Activated CD4-positive, CD25-positive, alpha-beta regulatory T cell treated with anti-CD3 and anti-CD28 coated beads, Interleukin-2, amount 50 U/mL, for 16 hours (primary cell): ENCODE data around the gene IFI27L2.

ENCODE experiments used
- DNase-seq: peaks from one replicate; pipeline ENCODE4 v3.0.0-alpha.2; 2020; ENCODE audit warnings: low read depth, low spot score

The IFI27L2 gene

DNA sequence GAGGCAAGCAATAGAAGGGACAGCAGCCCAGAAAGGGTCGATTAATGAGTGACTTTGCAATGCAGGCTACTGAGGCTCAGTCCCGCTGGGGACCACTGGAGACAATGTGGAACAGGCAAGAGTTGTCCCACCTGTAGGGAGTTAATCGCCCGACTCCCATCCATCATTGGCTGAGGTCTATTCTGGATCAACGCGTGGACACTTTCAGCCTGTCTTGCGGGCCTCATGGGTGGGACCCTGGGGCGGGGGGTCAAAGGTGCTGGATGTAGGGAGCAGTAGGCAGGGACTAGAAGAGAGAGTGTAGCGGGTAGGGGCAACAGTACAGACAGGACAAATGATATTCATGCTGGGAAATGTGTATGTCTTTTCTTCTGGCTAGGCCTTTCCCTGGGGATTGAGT is 6.1 kb downstream of the IFI27L2 start:
- no peak for DNase-seq

DNA sequence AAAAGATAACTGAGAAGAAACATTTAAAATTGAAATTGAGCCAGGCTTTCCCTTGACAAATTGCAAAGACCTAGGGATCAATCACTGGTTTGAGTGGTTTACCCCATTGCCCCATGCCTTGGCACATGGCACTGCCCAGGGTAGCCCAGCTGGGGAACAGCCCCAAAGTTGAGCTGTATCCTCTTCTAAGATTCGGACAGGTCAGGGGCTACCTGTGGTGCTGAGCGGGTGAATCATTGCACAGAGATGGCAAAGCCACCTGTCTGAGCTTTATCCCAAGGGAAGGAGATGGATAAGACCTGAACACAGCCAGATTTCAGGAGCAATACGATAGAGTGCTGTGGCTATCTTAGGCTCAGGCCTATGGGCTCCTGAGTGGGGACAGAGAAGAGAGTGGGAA is 7.0 kb downstream of the IFI27L2 start:
- no peak for DNase-seq

DNA sequence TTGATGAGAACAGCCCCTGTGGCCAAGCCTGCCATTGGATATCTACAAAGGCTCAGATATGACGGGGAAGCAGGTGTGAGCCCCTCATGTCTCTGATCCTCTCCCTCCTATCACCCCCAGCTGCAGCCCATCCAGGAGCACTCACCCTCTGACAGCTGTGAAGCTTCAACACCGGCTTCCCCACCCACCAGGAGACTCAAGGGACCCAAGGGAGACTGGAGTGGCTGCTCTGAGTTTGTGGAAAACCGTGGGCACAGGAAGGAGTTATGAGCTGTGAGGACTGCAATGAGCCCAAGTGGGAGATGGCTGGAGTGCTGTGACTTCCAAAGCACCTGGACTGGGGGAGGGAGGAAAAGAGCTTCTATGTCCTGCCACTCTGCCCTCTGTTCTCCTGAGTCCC is 7.9 kb downstream of the IFI27L2 start:
- no peak for DNase-seq

DNA sequence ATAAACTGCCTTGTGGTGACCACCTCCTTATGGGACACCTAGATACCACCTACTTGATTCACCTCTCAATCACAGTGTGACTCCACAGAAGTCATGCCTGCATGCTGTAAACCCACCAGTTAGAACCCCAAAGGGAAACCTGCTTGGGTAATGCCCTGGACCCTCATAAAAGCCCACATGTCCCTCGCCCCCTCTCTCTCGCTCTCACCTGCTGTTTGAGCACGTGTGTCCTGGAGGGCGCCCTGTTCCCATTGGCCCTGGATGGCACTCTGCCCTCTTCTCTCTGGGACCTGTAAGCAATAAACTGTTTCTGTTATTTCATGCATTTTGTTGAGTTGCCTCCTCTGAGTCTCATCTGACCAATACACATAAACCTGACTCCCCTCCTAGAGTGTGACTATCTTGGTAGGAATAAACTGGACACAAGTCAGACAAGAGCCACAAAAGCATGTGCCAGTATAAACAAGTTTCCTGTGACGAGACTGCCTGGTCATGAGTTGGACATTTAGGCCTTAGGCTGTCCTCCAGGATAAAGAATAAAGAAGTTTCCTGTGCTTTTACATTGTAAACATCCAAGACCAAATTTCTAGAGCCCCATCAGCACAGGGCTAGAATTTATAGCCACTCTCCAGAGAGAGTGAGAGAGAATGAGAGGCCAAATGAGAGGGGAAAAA is 8.6 kb downstream of the IFI27L2 start:
- no peak for DNase-seq

DNA sequence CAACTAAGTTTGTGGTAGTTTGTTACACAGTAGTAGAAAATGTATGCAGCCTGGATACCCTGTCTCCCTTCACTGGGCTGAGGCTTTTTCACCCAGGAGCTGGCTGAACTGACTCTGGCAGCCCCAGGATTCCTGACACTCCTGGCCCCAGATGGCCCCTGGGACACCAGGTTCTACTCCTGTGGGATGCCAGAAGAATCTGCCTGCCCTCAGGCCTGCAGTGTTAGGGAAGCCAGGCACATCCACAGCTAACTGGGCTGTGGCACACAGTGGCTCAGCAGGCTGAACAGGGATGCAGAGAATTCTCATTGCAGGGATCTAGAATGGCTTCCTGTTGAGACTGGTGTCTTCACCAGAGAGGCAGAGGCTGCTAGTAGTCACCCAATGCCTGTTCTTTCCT is 10.3 kb downstream of the IFI27L2 start:
- no peak for DNase-seq

DNA sequence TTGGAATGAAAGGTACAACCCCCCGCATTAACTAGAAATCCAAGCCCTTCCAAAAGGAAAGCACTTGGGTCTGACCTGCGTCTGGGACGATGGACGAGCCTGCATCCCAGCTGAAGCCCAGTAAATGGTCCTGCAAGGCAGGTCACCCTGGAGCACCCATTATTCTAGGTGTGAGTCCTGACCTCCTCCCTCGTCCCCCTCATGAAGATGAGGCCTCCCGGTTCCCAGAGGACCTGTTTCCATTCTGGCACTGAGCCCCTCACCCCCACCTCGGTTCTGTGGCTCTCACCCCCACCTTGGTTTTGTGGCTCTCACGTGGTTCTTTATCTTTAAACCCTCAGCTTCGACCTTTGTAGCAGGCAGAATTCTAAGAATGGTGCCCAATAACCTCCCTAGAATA is 11.5 kb downstream of the IFI27L2 start:
- DNase-seq: no peak

DNA sequence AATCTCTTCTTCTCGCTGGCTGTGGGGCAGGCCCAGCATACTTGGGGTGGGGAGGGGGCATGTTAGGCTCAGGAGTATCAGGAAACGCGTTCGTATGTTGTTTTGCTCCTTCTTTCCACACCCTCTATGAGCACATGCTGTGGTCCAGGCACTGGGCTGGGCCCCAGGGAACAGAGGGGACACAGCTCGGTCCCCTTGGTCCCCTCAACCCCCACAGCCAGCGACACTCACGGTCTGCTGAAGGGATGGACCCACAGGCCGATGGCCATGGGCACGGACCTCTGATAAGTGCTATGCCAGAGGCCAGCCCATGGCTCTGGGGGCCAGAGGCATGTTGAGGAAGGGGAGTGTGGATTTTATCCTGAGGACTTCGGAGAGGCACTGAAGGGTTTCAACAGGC is 12.7 kb downstream of the IFI27L2 start:
- no peak for DNase-seq

DNA sequence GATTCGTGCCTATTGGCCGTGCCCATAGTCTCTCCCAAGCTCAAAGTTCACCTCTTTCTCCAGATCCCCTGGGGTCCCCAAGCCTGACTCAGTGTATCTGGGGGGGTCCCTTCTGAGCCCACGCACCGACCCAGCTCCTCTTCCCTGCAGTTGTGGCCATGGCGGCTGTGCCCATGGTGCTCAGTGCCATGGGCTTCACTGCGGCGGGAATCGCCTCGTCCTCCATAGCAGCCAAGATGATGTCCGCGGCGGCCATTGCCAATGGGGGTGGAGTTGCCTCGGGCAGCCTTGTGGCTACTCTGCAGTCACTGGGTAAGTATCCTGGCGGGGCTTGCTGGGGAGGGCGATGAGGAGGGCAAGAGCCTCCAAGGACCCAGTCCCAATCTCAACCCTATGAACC is 13.8 kb downstream of the IFI27L2 start:
- no peak for DNase-seq

DNA sequence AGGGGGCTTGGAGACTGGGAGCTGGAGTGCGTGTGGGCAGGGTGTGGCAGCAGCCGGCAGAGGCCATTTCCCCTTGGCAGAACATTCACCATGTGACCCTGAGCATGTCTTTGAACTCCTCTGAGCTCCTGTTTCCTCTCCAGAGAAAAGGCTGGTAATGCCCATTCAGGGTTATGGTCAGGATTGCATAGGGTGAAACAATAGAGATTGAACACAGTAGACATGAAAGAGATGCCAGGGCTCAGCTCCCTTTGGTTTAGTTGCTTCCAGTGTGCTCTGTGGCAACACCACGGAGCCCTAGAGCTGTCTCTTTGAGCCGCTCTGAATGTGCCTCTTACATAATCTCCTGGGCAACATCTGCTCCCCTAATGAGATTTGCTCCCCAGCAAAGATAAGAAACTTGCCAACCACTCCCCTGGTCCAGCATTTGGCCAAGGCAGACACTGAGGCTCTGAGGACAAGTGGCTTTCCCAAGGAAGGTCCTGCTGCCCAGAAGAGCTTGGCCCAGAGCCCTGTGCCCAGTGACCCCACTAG is 14.3 kb downstream of the IFI27L2 start:
- DNase-seq: no peak

DNA sequence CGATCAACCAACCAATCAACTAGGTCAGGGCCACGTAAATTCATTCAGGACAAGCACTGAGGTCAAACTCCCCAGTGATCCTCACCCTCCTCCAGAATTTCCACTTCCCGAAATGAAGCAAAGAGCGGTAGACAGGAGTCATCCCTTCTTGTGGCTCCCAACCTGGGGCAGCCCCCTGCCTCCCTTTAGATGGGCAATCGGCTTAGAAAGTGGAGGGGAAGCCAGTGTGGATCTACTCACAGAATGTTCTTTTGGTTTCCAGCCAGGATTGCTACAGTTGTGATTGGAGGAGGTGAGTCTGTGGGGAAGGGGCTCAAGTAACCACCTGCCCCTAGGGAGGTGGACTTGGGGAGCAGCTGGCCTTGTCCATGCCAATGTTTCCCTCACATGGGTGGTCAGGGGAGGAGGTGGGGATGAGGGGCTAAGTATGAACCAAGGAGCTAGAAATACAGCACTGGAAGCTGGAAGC is 14.8 kb downstream of the IFI27L2 start:
- no peak for DNase-seq

DNA sequence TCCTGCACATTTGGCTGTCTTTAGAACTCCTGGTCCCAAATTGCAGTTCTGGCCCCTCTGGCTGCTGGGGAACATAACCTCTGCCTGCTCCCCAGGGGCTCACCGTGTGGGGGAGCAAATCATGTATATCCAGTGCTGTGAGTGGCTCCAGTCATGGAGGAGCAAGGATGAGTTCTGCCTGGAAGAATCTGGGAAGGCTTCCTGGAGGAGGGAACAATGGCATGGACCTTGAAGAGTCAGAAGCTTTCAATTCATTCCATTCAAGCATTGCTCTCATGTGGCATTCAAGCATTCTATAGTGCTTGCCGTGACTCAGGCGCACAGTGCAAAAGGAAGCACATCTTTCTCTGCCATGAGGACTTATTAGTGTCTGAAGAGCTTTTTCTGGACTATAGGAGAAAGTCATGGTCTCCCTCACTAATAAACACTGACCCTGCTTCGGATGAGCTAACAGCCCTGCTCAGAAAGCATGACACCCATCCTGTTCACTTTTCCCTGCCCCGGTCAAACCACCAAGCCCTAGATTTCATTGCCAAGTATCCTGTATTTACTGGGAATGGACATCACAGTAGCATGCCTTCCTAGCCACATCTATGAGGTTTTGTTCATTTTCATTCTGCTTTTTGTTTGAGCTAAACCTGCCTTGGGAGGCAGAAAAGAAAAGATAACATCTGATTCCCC is 15.4 kb downstream of the IFI27L2 start:
- DNase-seq: no peak

DNA sequence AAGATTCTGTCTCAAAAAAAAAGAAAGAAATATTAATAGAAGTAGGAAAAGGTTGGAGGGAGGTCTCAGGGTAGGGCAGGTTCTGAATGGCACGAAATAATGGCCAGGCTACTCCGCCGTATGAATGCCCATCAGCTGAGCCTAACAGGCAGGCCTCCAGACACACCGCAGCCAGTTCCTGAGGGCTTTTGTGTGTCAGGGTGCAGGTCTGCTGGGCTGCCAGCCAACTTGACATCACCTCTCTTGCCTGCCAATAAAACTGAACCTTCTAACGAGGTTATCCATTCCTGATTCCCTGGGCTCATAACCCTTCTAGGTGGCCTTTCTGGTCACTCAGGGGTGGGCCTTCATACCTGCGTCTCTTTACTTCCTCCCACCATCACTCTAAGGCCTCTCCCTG is 15.9 kb downstream of the IFI27L2 start:
- no peak for DNase-seq

DNA sequence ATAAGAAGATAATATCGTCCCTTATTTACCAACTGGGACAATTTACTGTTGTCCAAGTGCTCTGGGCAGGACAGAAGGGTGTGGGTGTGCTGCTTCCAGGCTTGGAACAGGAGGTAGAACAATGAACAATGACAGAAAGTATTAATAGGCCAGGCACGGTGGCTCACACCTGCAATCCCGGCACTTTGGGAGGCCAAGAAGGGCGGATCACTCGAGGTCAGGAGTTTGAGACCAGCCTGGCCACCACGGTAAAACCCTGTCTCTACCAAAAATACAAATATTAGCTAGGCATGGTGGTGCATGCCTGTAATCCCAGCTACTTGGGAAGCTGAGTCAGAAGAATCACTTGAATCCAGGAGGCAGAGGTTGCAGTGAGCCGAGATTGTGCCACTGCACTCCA is 16.3 kb downstream of the IFI27L2 start:
- DNase-seq: no peak

DNA sequence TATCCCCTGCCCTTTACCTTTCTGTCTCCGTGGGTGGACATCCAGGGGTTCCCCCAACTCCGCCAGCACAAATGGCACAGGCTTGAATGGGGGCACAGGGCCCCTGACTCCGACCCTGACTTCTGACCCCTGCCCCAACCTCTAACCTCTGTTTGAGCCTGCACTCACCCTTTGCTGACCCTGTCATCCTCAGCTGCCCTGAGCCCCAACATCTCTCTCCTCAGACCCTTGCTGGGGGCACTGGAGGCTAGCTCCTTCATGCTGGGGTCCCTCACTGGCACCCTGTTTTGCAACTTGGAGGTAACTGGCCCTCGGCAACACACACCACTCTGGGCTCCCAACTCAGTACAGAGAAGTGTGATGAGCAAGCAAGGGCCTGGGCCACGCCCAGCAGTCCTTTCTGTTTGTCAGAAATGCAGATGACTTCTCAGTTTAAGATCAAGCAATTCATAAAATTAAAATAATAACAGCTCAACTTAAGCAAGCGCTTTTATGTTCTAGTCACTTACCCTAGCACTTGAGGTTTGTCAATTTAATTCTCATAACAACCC is 16.8 kb downstream of the IFI27L2 start:
- DNase-seq: no peak

DNA sequence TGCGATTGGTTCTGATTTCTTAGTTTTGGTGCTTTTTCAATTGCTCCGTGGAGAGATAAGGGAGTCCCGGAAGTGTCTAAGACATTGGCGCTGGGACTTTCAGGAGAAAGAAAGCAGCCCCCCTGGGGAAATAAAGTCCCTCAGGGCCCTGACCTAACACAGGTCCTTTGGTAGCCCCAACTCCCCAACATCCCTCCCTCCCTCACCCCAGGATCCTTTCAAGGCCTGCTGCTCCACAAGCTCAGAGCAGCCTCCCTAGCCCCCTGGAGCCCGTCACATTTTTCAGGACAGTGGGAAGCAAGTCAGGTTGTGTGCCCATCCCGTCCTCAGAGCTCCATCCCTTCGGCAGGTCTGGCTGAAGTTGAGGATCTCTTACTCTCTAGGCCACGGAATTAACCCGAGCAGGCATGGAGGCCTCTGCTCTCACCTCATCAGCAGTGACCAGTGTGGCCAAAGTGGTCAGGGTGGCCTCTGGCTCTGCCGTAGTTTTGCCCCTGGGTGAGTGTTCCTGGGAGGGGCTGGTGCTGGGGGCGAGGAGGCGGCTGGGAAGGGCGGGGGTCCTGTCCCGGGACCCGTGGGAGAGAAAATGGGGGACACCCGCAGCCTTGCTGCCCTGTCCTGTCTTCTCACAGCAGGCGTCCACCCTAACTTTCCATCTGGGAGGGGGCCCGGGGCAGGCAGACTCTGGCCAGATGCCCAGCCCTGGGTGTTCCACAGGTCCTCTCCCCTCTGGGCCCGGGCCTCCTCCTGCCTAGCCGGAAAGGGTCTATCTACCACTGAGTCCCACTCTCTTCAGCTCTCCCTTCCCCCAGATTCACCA is 17.9 kb downstream of the IFI27L2 start:
- no peak for DNase-seq

DNA sequence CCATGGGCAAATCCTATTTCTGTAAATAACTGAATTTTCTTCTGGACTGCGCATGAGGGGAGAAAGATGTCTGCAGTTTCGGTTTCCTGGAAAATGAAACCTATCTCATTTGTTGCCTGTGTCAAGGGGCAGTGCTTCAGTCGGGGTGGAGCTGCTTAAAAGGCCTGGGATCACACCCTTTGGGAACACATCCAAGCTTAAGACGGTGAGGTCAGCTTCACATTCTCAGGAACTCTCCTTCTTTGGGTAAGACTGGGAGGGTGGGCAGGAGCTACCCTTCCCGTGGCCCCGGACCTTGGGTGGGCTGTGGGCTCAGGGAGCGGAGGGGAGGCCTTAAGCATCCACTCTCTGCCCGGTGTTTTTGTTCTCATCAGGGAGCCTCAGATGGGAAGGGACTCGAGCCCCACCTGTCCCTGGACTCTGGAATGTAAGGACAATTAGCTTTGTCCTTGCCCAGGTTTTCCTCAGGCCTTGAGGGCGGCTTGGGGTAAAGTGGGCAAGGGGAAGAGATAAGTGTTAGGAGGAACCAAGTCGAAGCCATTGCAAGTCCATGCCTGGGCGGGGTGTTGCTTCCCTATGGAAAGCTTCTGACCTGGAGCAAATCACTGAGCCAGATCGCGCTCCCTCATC is 18.7 kb downstream of the IFI27L2 start, which contains the start of gene IFI27:
TSS of gene IFI27 (plus strand) at position 185 of the 630 bp plus-strand sequence.
- no peak for DNase-seq

DNA sequence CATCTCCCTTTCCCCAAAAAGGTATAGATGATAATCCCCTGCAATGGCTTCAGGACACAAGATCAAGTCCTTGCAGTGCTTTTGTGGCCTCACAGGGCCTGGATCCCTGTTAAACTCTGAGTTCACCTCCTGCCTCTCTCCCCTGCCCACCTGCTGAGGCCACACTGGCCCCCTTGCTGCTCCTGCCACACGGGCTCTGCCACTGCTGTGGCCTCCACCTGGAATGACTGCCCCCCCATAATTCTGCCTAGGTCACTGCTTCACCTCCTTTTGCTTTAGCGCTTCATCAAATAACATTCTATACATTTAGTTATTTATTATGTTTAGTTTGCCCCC is 19.5 kb downstream of the IFI27L2 start:
- no peak for DNase-seq

DNA sequence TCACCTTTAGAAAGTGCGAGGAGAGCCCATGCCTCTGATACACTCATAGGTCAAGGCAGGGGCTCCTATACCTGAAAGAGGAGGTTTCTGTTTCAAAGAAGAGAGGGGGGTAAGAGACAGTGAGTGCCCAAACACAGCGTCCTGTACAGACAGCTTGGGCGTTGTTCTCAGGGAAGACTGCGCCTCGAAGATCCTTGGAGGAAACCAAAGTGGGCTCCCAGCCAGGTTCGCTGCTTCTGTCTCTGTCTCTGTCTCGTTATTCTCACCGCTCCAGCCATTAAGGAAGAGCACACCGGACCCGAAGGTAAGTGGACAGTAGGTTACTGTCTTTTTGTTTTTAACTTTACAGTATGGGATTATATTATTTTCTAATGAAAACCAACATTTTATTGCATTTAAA is 24.7 kb downstream of the IFI27L2 start:
- no peak for DNase-seq

DNA sequence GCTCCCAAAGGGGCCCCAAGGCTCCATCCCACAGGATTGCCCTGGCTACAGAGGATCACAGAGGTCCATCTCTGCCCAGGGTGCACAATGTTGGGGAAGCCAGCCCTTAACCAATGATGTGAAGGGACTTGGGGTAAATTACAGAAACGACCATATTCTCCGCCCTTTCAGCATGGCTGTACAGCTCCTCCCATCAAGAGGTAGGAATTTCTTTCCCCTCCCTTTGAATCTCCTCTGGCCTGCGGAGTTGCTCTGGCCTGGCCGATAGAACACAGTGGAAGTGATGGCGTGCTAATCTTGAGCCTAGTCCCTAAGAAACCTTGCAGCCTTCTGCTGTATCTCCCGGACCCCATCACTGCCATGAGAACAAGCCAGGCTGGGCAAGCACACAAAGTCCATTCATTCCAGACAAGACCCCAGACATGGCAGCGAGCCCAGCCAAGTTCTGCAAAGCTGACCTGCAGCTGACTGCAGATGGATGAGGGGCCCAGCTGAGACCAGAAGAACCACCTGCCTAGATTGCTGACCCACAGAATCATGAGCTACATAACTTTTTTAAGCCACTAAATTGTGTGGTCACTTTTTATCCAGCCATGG is 25.8 kb downstream of the IFI27L2 start:
- DNase-seq: no peak

DNA sequence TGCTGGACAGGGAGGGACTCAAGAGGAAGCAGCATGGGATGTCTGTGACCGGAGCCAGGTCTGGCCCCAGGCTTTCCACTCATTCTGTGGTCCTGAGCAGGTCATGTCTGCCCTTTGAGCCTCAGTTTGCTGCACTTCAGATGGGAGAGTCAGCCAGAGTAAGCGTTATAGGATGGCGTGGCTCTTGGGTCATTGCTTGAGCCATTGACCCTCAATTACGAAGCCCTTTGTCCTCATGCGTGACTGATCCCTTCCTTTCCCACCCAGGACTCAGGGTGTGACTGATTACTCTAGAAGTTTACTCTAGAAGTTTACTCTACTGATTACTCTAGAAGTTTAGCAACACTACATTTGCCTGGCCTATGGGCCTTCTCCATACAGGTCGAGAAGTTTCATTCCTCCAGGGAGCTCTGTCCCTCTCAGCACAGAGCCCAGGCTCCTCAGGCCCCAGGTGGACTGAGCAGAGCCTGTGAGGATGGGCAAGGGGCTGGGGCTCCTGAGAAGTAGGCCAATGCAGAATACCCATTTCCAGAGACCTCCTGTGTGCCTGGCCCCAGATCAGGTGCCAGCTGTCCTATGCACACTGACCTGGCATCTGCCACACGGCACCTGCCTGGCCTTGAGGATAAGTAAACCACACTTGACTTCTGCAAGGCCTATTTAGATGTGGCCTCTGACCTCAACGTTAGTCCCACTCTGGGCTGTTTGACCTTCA is 26.5 kb downstream of the IFI27L2 start:
- DNase-seq: no peak

DNA sequence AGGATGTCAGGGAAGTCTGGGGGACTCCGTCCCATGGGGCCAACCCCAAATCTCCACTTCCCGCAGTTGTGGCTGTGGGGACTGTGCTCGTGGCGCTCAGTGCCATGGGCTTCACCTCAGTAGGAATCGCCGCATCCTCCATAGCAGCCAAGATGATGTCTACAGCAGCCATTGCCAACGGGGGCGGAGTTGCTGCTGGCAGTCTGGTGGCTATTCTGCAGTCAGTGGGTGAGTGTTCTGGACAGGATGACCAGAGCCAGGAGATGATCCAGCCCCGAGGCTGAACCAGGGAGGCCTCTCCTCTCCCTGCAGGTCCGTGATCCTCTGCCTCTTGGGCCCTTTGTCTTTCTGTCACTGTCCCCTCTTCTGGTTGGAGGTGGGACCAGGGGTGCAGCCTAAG is 27.7 kb downstream of the IFI27L2 start:
- DNase-seq: no peak
